MM.1S (cell line): ENCODE results near the gene TPRA1.

Source experiments
- DNase-seq: peaks from one replicate; pipeline ENCODE4 v3.0.0-alpha.2; 2015
- H2AFZ ChIP-seq: fragments of 300-600 bp; sonication (generic); 2 replicates; pipeline ENCODE4 v1.6.0; 2016; ENCODE audit warnings: antibody characterized with exemption, low read length
- H3F3A ChIP-seq: fragments of 300-600 bp; sonication (generic); 2 replicates; pipeline ENCODE4 v1.6.1; 2016; ENCODE audit warnings: mild to moderate bottlenecking, antibody characterized with exemption, low read length, moderate library complexity, mixed read lengths; ENCODE audit not compliant: insufficient read depth
- H3K27ac ChIP-seq: fragments of 300-600 bp; sonication (generic); 2 replicates; pipeline ENCODE4 v1.5.1; 2016; ENCODE audit warnings: mild to moderate bottlenecking, low read length
- H3K27me3 ChIP-seq: fragments of 300-600 bp; sonication (generic); replicated peaks from 2 replicates; pipeline ENCODE4 v1.6.0; 2016; ENCODE audit warnings: low read length; ENCODE audit not compliant: insufficient read depth
- H3K36me3 ChIP-seq: fragments of 300-600 bp; sonication (generic); replicated peaks from 2 replicates; pipeline ENCODE4 v1.6.1; 2016; ENCODE audit warnings: mild to moderate bottlenecking, low read length, mixed read lengths; ENCODE audit not compliant: insufficient read depth
- H3K4me1 ChIP-seq: fragments of 300-600 bp; sonication (generic); 2 replicates; pipeline ENCODE4 v1.6.1; 2016; ENCODE audit warnings: low read length, mixed read lengths
- H3K4me2 ChIP-seq: fragments of 300-600 bp; sonication (generic); 2 replicates; pipeline ENCODE4 v1.6.0; 2016; ENCODE audit warnings: low read depth, low read length
- H3K4me3 ChIP-seq: fragments of 300-600 bp; sonication (generic); 2 replicates; pipeline ENCODE4 v1.5.1; 2016; ENCODE audit warnings: low read length, mixed read lengths
- H3K79me2 ChIP-seq: fragments of 300-600 bp; sonication (generic); 2 replicates; pipeline ENCODE4 v1.6.1; 2016; ENCODE audit warnings: mixed run types, low read length, mixed read lengths
- H3K9ac ChIP-seq: fragments of 300-600 bp; sonication (generic); 2 replicates; pipeline ENCODE4 v1.6.1; 2016; ENCODE audit warnings: low read length, mixed read lengths
- H3K9me2 ChIP-seq: fragments of 300-600 bp; sonication (generic); replicated peaks from 2 replicates; pipeline ENCODE4 v1.6.1; 2016; ENCODE audit warnings: mild to moderate bottlenecking, low read length, mixed read lengths; ENCODE audit not compliant: insufficient read depth
- H3K9me3 ChIP-seq: fragments of 300-600 bp; sonication (generic); replicated peaks from 2 replicates; pipeline ENCODE4 v1.6.1; 2016; ENCODE audit warnings: mild to moderate bottlenecking, low read length, mixed read lengths; ENCODE audit not compliant: insufficient read depth
- H4K20me1 ChIP-seq: fragments of 300-600 bp; sonication (generic); 2 replicates; pipeline ENCODE4 v1.6.1; 2016; ENCODE audit warnings: mild to moderate bottlenecking, low read length, moderate library complexity, mixed read lengths; ENCODE audit not compliant: insufficient read depth
- CTCF ChIP-seq: fragments of 300-600 bp; sonication (generic); IDR thresholded peaks from 2 replicates; pipeline ENCODE4 v1.5.1; 2016; ENCODE audit warnings: antibody characterized with exemption, low read length, mixed read lengths
- EZH2 ChIP-seq: fragments of 300-600 bp; sonication (generic); optimal IDR thresholded peaks from 2 replicates; pipeline ENCODE3; 2017; ENCODE audit warnings: low read depth, mild to moderate bottlenecking, antibody characterized with exemption, low read length, mixed read lengths
- EZH2phosphoT487 ChIP-seq: fragments of 300-600 bp; sonication (generic); IDR thresholded peaks from 2 replicates; pipeline ENCODE4 v1.6.1; 2018; ENCODE audit warnings: antibody characterized with exemption, low read length

The TPRA1 gene

GRCh38 chr3:127546970-127547733 is 43.4 kb downstream of the TPRA1 start:
- H3K27ac ChIP-seq: no peak overlapping the region
- DNase-seq: no peak
- no peak overlapping the region for H3K9ac ChIP-seq
- H3K27me3 ChIP-seq: no peaks in the 10 kb centered on the region
- TF ChIP-seq CTCF (no peak), EZH2 (no peak)
- no peaks in the 10 kb centered on the region for H3K36me3 ChIP-seq
- H2AFZ ChIP-seq: peak overlapping the region; percentile 58
- no peaks in the 10 kb centered on the region for H3K9me3 ChIP-seq
- no peaks in the 10 kb centered on the region for H3F3A ChIP-seq
- H3K4me3 ChIP-seq: peak overlapping the region; percentile 25; the same call in 1 of the 2 replicates
- peak overlapping the region; percentile 37; the same call in 1 of the 2 replicates for H3K4me2 ChIP-seq
- no peaks in the 10 kb centered on the region for H3K79me2 ChIP-seq
- H4K20me1 ChIP-seq: no peaks in the 10 kb centered on the region
- H3K9me2 ChIP-seq: no peaks in the 10 kb centered on the region
- no peaks in the 10 kb centered on the region for H3K4me1 ChIP-seq

- H3K79me2 ChIP-seq: no peaks in the 10 kb centered on the region
- no peak overlapping the region for H3K4me3 ChIP-seq
- no peak overlapping the region for H3K27ac ChIP-seq
- no peaks in the 10 kb centered on the region for H3F3A ChIP-seq
- DNase-seq: no peak
- no peaks in the 10 kb centered on the region for H3K36me3 ChIP-seq
- no peak overlapping the region for H2AFZ ChIP-seq
- H3K9me3 ChIP-seq: no peaks in the 10 kb centered on the region
- H4K20me1 ChIP-seq: no peaks in the 10 kb centered on the region
- no peaks in the 10 kb centered on the region for H3K9me2 ChIP-seq
- H3K27me3 ChIP-seq: no peaks in the 10 kb centered on the region
- no peak for TF ChIP-seq CTCF
- TF ChIP-seq EZH2: no peak
- TF ChIP-seq EZH2phosphoT487: no peak
- no peaks in the 10 kb centered on the region for H3K4me1 ChIP-seq
- H3K4me2 ChIP-seq: no peak overlapping the region
- no peak overlapping the region for H3K9ac ChIP-seq
Measured at GRCh38 chr3:127546554-127546953, 44.0 kb downstream of the TPRA1 start.

- no peaks in the 10 kb centered on the region for H4K20me1 ChIP-seq
- no peak overlapping the region for H3K27ac ChIP-seq
- no peaks in the 10 kb centered on the region for H3K9me2 ChIP-seq
- H3K27me3 ChIP-seq: no peaks in the 10 kb centered on the region
- H3K4me2 ChIP-seq: no peak overlapping the region
- H3K4me3 ChIP-seq: no peak overlapping the region
- H2AFZ ChIP-seq: no peak overlapping the region
- no peaks in the 10 kb centered on the region for H3K79me2 ChIP-seq
- H3F3A ChIP-seq: no peaks in the 10 kb centered on the region
- no peak overlapping the region for H3K9ac ChIP-seq
- TF ChIP-seq EZH2phosphoT487: no peak
- TF ChIP-seq EZH2: no peak
- no peak for TF ChIP-seq CTCF
- H3K9me3 ChIP-seq: no peaks in the 10 kb centered on the region
- no peaks in the 10 kb centered on the region for H3K36me3 ChIP-seq
- no peaks in the 10 kb centered on the region for H3K4me1 ChIP-seq
- DNase-seq: no peak
Measured at GRCh38 chr3:127545711-127546457, 44.6 kb downstream of the TPRA1 start.
